MM.1S (cell line): ENCODE data around the gene SYNGR4.
A peak's percentile ranks its signal among the peaks of the same experiment; 100 is the strongest.

Experiments used
- DNase-seq: peaks from one replicate; pipeline ENCODE4 v3.0.0-alpha.2; 2015
- H2AFZ ChIP-seq: fragments of 300-600 bp; sonication (generic); 2 replicates; pipeline ENCODE4 v1.6.0; 2016; ENCODE audit warnings: antibody characterized with exemption, low read length
- H3F3A ChIP-seq: fragments of 300-600 bp; sonication (generic); 2 replicates; pipeline ENCODE4 v1.6.1; 2016; ENCODE audit warnings: mild to moderate bottlenecking, antibody characterized with exemption, low read length, moderate library complexity, mixed read lengths; ENCODE audit not compliant: insufficient read depth
- H3K27ac ChIP-seq: fragments of 300-600 bp; sonication (generic); 2 replicates; pipeline ENCODE4 v1.5.1; 2016; ENCODE audit warnings: mild to moderate bottlenecking, low read length
- H3K27me3 ChIP-seq: fragments of 300-600 bp; sonication (generic); replicated peaks from 2 replicates; pipeline ENCODE4 v1.6.0; 2016; ENCODE audit warnings: low read length; ENCODE audit not compliant: insufficient read depth
- H3K36me3 ChIP-seq: fragments of 300-600 bp; sonication (generic); replicated peaks from 2 replicates; pipeline ENCODE4 v1.6.1; 2016; ENCODE audit warnings: mild to moderate bottlenecking, low read length, mixed read lengths; ENCODE audit not compliant: insufficient read depth
- H3K4me1 ChIP-seq: fragments of 300-600 bp; sonication (generic); 2 replicates; pipeline ENCODE4 v1.6.1; 2016; ENCODE audit warnings: low read length, mixed read lengths
- H3K4me2 ChIP-seq: fragments of 300-600 bp; sonication (generic); 2 replicates; pipeline ENCODE4 v1.6.0; 2016; ENCODE audit warnings: low read depth, low read length
- H3K4me3 ChIP-seq: fragments of 300-600 bp; sonication (generic); 2 replicates; pipeline ENCODE4 v1.5.1; 2016; ENCODE audit warnings: low read length, mixed read lengths
- H3K79me2 ChIP-seq: fragments of 300-600 bp; sonication (generic); 2 replicates; pipeline ENCODE4 v1.6.1; 2016; ENCODE audit warnings: mixed run types, low read length, mixed read lengths
- H3K9ac ChIP-seq: fragments of 300-600 bp; sonication (generic); 2 replicates; pipeline ENCODE4 v1.6.1; 2016; ENCODE audit warnings: low read length, mixed read lengths
- H3K9me2 ChIP-seq: fragments of 300-600 bp; sonication (generic); replicated peaks from 2 replicates; pipeline ENCODE4 v1.6.1; 2016; ENCODE audit warnings: mild to moderate bottlenecking, low read length, mixed read lengths; ENCODE audit not compliant: insufficient read depth
- H3K9me3 ChIP-seq: fragments of 300-600 bp; sonication (generic); replicated peaks from 2 replicates; pipeline ENCODE4 v1.6.1; 2016; ENCODE audit warnings: mild to moderate bottlenecking, low read length, mixed read lengths; ENCODE audit not compliant: insufficient read depth
- H4K20me1 ChIP-seq: fragments of 300-600 bp; sonication (generic); 2 replicates; pipeline ENCODE4 v1.6.1; 2016; ENCODE audit warnings: mild to moderate bottlenecking, low read length, moderate library complexity, mixed read lengths; ENCODE audit not compliant: insufficient read depth
- EZH2 ChIP-seq: fragments of 300-600 bp; sonication (generic); optimal IDR thresholded peaks from 2 replicates; pipeline ENCODE3; 2017; ENCODE audit warnings: low read depth, mild to moderate bottlenecking, antibody characterized with exemption, low read length, mixed read lengths
- EZH2phosphoT487 ChIP-seq: fragments of 300-600 bp; sonication (generic); IDR thresholded peaks from 2 replicates; pipeline ENCODE4 v1.6.1; 2018; ENCODE audit warnings: antibody characterized with exemption, low read length
- TF ChIP-seq, protein P1 (sequence below): fragments of 300-600 bp; sonication (generic); IDR thresholded peaks from 2 replicates; pipeline ENCODE4 v1.5.1; 2016; ENCODE audit warnings: antibody characterized with exemption, low read length, mixed read lengths

SYNGR4 gene

DNA sequence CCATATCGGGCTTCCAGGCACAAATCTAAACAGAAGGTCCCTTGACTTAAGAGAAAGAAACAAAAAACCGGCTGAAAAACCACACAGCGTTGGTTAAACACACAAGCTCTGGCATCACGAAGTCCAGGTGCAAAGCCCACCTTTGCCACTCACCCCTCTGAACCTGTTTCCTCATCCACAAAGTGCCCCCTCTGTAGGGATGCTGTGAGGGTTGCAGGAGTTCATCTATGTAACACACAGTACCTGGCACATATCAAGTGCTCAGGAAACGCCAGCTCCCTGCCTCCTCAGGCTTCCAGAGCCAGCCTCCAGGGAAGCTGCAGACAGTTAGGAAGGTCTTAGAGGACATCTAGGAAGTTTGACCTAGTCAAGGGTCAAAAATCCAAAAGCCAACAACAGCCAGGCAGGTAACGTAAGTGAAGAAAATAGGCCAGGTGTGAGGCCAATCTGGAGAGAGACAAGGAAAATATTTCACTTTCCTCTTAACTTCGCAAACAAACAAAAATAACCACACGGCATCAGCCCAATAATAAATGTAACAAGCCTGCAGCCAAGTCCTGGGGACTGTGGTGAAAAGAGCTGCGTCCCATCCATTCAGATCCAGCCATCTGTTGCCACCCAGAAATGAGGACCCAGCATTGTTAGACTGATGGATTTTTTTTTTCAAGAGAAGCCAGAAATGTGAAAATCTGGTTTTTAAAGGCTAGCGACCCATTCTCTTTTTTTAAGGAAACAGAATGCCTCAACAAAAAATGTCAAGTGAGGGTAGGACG lies 17.2 kb downstream of the SYNGR4 start:
- Histone ChIP-seq H3K36me3 (peaks cover 13% of the 10 kb centered on the region; the same call in 1 of the 2 replicates), H3K79me2 (peaks cover 36% of the 10 kb centered on the region), H3K4me1 (peaks cover 57% of the 10 kb centered on the region)

GRCh38 chr19:48382286-48382685 lies 18.1 kb downstream of the SYNGR4 start:
- no peak for DNase-seq
- H3F3A ChIP-seq: peaks cover 76% of the 10 kb centered on the region
- H2AFZ ChIP-seq: no peak overlapping the region
- H3K4me3 ChIP-seq: no peak overlapping the region
- no peaks in the 10 kb centered on the region for H3K9me3 ChIP-seq
- no peaks in the 10 kb centered on the region for H3K9me2 ChIP-seq
- H3K4me1 ChIP-seq: peaks cover 58% of the 10 kb centered on the region
- no peak overlapping the region for H3K9ac ChIP-seq
- no peak overlapping the region for H3K4me2 ChIP-seq
- peaks cover 41% of the 10 kb centered on the region for H3K79me2 ChIP-seq
- H3K27ac ChIP-seq: peak overlapping the region; percentile 10; the same call in 1 of the 2 replicates
- peaks cover 13% of the 10 kb centered on the region; the same call in 1 of the 2 replicates for H3K36me3 ChIP-seq
- no peaks in the 10 kb centered on the region for H3K27me3 ChIP-seq
- TF ChIP-seq, protein P1, sequence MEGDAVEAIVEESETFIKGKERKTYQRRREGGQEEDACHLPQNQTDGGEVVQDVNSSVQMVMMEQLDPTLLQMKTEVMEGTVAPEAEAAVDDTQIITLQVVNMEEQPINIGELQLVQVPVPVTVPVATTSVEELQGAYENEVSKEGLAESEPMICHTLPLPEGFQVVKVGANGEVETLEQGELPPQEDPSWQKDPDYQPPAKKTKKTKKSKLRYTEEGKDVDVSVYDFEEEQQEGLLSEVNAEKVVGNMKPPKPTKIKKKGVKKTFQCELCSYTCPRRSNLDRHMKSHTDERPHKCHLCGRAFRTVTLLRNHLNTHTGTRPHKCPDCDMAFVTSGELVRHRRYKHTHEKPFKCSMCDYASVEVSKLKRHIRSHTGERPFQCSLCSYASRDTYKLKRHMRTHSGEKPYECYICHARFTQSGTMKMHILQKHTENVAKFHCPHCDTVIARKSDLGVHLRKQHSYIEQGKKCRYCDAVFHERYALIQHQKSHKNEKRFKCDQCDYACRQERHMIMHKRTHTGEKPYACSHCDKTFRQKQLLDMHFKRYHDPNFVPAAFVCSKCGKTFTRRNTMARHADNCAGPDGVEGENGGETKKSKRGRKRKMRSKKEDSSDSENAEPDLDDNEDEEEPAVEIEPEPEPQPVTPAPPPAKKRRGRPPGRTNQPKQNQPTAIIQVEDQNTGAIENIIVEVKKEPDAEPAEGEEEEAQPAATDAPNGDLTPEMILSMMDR: no peak
- TF ChIP-seq EZH2phosphoT487 (no peak), EZH2 (no peak)
- no peaks in the 10 kb centered on the region for H4K20me1 ChIP-seq

More for the DNA sequence above, 17.2 kb downstream of the SYNGR4 start:
- H3K27ac ChIP-seq: peak overlapping the region; percentile 21; the same call in 1 of the 2 replicates
- no peak overlapping the region for H3K4me2 ChIP-seq
- H3K9me3 ChIP-seq: no peaks in the 10 kb centered on the region
- H3K4me3 ChIP-seq: no peak overlapping the region
- H4K20me1 ChIP-seq: no peaks in the 10 kb centered on the region
- no peaks in the 10 kb centered on the region for H3K27me3 ChIP-seq
- H3K9ac ChIP-seq: no peak overlapping the region
- no peaks in the 10 kb centered on the region for H3K9me2 ChIP-seq
- H2AFZ ChIP-seq: no peak overlapping the region
- TF ChIP-seq EZH2 (no peak), EZH2phosphoT487 (no peak)
- TF ChIP-seq, protein P1: no peak
- H3F3A ChIP-seq: peaks cover 73% of the 10 kb centered on the region
- DNase-seq: no peak

- H3K27ac ChIP-seq: peak overlapping the region; percentile 96
- H3K36me3 ChIP-seq: peaks cover 20% of the 10 kb centered on the region; the same call in 1 of the 2 replicates
- H3K4me1 ChIP-seq: peaks cover 59% of the 10 kb centered on the region
- TF ChIP-seq, protein P1: no peak
- no peak for TF ChIP-seq EZH2phosphoT487
- no peak for TF ChIP-seq EZH2
- peak; percentile 95 for DNase-seq
- no peaks in the 10 kb centered on the region for H4K20me1 ChIP-seq
- H3K27me3 ChIP-seq: no peaks in the 10 kb centered on the region
- peak overlapping the region; percentile 70 for H3K9ac ChIP-seq
- no peaks in the 10 kb centered on the region for H3K9me2 ChIP-seq
- peak overlapping the region; percentile 19; the same call in 1 of the 2 replicates for H3K4me3 ChIP-seq
- H2AFZ ChIP-seq: no peak overlapping the region
- peaks cover 73% of the 10 kb centered on the region for H3K79me2 ChIP-seq
- H3F3A ChIP-seq: peaks cover 72% of the 10 kb centered on the region
- H3K4me2 ChIP-seq: peak overlapping the region; percentile 70
- no peaks in the 10 kb centered on the region for H3K9me3 ChIP-seq
These were observed 21.4 kb downstream of the SYNGR4 start for GRCh38 chr19:48385461-48386087.
